ENCODE results near the gene FAM149B1. TPM values are rescaled to one million over a fixed set of nuclear protein-coding genes. Genes with fewer than 3 reads are reported as not detected.
"Not testable (repeated sequence)": the region's sequence is repeated elsewhere in the genome, so short reads cannot be mapped to it uniquely, and the experiment has no call there.

The FAM149B1 gene
- total and polyA plus RNA-seq, 2 donors, result 15.2 to 29.5 TPM

DNA sequence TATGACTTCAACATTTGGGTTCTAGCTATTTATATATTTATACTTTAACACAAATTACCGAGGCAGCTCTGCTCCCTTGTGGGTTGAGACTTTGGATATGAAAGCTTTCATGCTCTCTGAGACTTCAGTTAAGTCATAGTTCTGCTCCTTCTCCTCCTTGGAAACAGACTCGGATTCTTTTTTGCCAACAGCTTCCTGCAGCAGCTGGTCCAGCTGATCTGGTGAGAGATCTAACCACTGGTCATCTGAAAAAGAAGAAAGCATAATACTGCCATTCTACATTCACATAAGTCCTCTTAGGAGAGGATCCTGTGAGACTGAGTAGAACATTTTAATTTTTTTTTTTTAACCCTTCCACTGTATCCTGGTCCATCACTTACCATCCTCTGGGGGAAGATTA lies 28.7 kb upstream of the FAM149B1 start:
- Histone ChIP-seq H3K36me3 (ENCODE audit: control insufficient read depth in 2 of 2, insufficient read depth in 2 of 2, low read length in 1 of 2) (peaks cover 35 to 58% of the 10 kb centered on the region in 2 donors), H3K9me3 (ENCODE audit: control insufficient read depth in 2 of 2, insufficient read depth in 1 of 2, low read length in 1 of 2) (no peaks in the 10 kb centered on the region)
- 74% methylated on average over 2 of the region's 2 CpGs for WGBS

GRCh38 chr10:73141603-73142002 lies 26.3 kb upstream of the FAM149B1 start:
- H3K9me3 ChIP-seq (ENCODE audit: control insufficient read depth in 2 of 2, insufficient read depth in 1 of 2, low read length in 1 of 2), result no peaks in the 10 kb centered on the region
- WGBS, result 97% methylated on average over 3 of the region's 3 CpGs
- H3K4me3 ChIP-seq (ENCODE audit: low read length in 2 of 2), result no peak overlapping the region
- H3K27me3 ChIP-seq (ENCODE audit: control insufficient read depth in 2 of 2, insufficient read depth in 1 of 2, low read length in 1 of 2), result no peaks in the 10 kb centered on the region
- H3K4me1 ChIP-seq (ENCODE audit: control insufficient read depth in 2 of 2, insufficient read depth in 2 of 2, low read length in 2 of 2), result no peaks in the 10 kb centered on the region
- peaks cover 30 to 53% of the 10 kb centered on the region in 2 donors for H3K36me3 ChIP-seq (ENCODE audit: control insufficient read depth in 2 of 2, insufficient read depth in 2 of 2, low read length in 1 of 2)
- no peak overlapping the region for H3K27ac ChIP-seq (ENCODE audit: low read depth in 1 of 2, low read length in 1 of 2)
- DNase-seq (ENCODE audit: low read depth in 6 of 9, low spot score in 9 of 9), result no peak

More for the DNA sequence above, 28.7 kb upstream of the FAM149B1 start:
- Histone ChIP-seq H3K4me1 (ENCODE audit: control insufficient read depth in 2 of 2, insufficient read depth in 2 of 2, low read length in 2 of 2) (no peaks in the 10 kb centered on the region), H3K27ac (ENCODE audit: low read depth in 1 of 2, low read length in 1 of 2) (no peak overlapping the region), H3K27me3 (ENCODE audit: control insufficient read depth in 2 of 2, insufficient read depth in 1 of 2, low read length in 1 of 2) (no peaks in the 10 kb centered on the region), H3K4me3 (ENCODE audit: low read length in 2 of 2) (no peak overlapping the region)
- DNase-seq (ENCODE audit: low read depth in 6 of 9, low spot score in 9 of 9), result no peak

DNA sequence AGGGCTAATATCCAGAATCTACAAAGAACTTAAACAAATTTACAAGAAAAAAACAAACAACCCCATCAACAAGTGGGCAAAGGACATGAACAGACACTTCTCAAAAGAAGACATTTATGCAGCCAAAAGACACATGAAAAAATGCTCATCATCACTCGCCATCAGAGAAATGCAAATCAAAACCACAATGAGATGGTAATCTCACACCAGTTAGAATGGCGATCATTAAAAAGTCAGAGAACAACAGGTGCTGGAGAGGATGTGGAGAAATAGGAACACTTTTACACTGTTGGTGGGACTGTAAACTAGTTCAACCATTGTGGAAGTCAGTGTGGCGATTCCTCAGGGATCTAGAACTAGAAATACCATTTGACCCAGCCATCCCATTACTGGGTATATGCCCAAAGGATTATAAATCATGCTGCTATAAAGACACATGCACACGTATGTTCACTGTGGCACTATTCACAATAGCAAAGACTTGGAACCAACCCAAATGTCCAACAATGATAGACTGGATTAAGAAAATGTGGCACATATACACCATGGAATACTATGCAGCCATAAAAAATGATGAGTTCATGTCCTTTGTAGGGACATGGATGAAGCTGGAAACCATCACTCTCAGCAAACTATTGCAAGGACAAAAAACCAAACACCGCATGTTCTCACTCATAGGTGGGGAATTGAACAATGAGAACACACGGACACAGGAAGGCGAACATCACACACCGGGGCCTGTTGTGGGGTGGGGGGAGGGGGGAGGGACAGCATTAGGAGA lies 17.1 kb upstream of the FAM149B1 start:
- H3K27me3 ChIP-seq (ENCODE audit: control insufficient read depth in 2 of 2, insufficient read depth in 1 of 2, low read length in 1 of 2); DNase-seq (ENCODE audit: low read depth in 6 of 9, low spot score in 9 of 9); H3K9me3 ChIP-seq (ENCODE audit: control insufficient read depth in 2 of 2, insufficient read depth in 1 of 2, low read length in 1 of 2); H3K4me1 ChIP-seq (ENCODE audit: control insufficient read depth in 2 of 2, insufficient read depth in 2 of 2, low read length in 2 of 2); H3K4me3 ChIP-seq (ENCODE audit: low read length in 2 of 2); H3K27ac ChIP-seq (ENCODE audit: low read depth in 1 of 2, low read length in 1 of 2): not testable (repeated sequence)
- 76% methylated on average over 7 of the region's 8 CpGs for WGBS
- peaks cover 22 to 56% of the 10 kb centered on the region in 2 donors for H3K36me3 ChIP-seq (ENCODE audit: control insufficient read depth in 2 of 2, insufficient read depth in 2 of 2, low read length in 1 of 2)

DNA sequence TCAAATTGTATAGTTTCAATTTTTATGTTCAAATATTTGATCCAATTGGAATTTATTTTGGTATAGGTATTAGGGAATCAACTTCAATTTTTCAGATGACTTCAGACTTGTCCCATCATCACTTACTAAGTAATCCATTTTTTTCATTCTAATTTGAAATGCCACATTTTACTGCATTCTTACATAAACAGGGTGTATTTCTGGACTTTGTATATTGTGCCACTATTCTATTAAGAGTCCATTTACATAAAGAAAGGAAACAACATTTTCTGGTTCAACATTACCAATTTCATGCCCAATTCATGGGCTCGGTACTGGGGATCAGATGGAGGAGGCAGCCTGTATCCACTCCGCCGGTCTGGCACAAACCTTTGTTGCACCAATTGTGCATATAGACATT lies 15.9 kb upstream of the FAM149B1 start:
- Histone ChIP-seq H3K27me3 (ENCODE audit: control insufficient read depth in 2 of 2, insufficient read depth in 1 of 2, low read length in 1 of 2) (no peaks in the 10 kb centered on the region), H3K36me3 (ENCODE audit: control insufficient read depth in 2 of 2, insufficient read depth in 2 of 2, low read length in 1 of 2) (peaks cover 20 to 51% of the 10 kb centered on the region in 2 donors), H3K4me1 (ENCODE audit: control insufficient read depth in 2 of 2, insufficient read depth in 2 of 2, low read length in 2 of 2) (no peaks in the 10 kb centered on the region), H3K9me3 (ENCODE audit: control insufficient read depth in 2 of 2, insufficient read depth in 1 of 2, low read length in 1 of 2) (no peaks in the 10 kb centered on the region), H3K27ac (ENCODE audit: low read depth in 1 of 2, low read length in 1 of 2) (no peak overlapping the region), H3K4me3 (ENCODE audit: low read length in 2 of 2) (no peak overlapping the region)
- no peak for DNase-seq (ENCODE audit: low read depth in 6 of 9, low spot score in 9 of 9)
- 97% methylated on average over 3 of the region's 3 CpGs for WGBS

- 96% methylated on average over 3 of the region's 3 CpGs for WGBS
- peaks cover 26 to 52% of the 10 kb centered on the region in 2 donors for H3K36me3 ChIP-seq (ENCODE audit: control insufficient read depth in 2 of 2, insufficient read depth in 2 of 2, low read length in 1 of 2)
- no peaks in the 10 kb centered on the region for H3K27me3 ChIP-seq (ENCODE audit: control insufficient read depth in 2 of 2, insufficient read depth in 1 of 2, low read length in 1 of 2)
- H3K4me1 ChIP-seq (ENCODE audit: control insufficient read depth in 2 of 2, insufficient read depth in 2 of 2, low read length in 2 of 2), result no peaks in the 10 kb centered on the region
- H3K27ac ChIP-seq (ENCODE audit: low read depth in 1 of 2, low read length in 1 of 2), result no peak overlapping the region
- H3K4me3 ChIP-seq (ENCODE audit: low read length in 2 of 2), result no peak overlapping the region
- H3K9me3 ChIP-seq (ENCODE audit: control insufficient read depth in 2 of 2, insufficient read depth in 1 of 2, low read length in 1 of 2), result no peaks in the 10 kb centered on the region
- DNase-seq (ENCODE audit: low read depth in 6 of 9, low spot score in 9 of 9), result no peak
Measured at GRCh38 chr10:73156054-73156453, 11.9 kb upstream of the FAM149B1 start.

DNA sequence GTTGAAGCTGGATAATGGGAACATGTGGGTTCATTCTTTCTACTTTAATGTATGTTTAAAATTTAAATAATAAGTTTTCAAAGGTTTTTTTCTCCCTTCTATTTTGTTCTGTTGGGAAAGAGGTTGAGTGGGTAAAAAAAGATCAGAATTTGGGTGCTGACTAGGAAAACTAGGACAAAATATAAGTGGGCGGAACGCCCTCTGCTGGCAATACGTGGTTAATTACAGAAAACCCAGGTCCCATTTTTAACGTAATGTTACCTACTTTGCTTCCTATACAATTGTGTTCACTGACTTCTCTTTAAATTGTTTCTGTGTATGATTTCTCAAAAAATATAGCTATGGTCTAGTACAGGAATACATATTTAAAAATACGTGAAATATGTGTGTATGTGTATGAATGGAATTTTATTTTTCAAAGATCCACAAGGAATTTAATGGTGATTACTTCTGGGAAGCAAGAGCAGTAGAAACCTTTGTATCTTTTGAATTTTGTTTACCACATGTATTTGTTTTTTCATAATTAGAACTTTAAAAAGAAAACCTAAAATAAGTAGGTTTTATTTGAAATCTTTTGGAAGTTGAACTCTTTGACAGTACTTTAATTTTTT lies 8.8 kb upstream of the FAM149B1 start:
- Histone ChIP-seq H3K9me3 (ENCODE audit: control insufficient read depth in 2 of 2, insufficient read depth in 1 of 2, low read length in 1 of 2) (no peaks in the 10 kb centered on the region), H3K4me1 (ENCODE audit: control insufficient read depth in 2 of 2, insufficient read depth in 2 of 2, low read length in 2 of 2) (no peaks in the 10 kb centered on the region), H3K36me3 (ENCODE audit: control insufficient read depth in 2 of 2, insufficient read depth in 2 of 2, low read length in 1 of 2) (peaks cover 16 to 46% of the 10 kb centered on the region in 2 donors), H3K27me3 (ENCODE audit: control insufficient read depth in 2 of 2, insufficient read depth in 1 of 2, low read length in 1 of 2) (no peaks in the 10 kb centered on the region), H3K27ac (ENCODE audit: low read depth in 1 of 2, low read length in 1 of 2) (no peak overlapping the region), H3K4me3 (ENCODE audit: low read length in 2 of 2) (no peak overlapping the region)
- peak; percentile 9 to 75 (median 49) for DNase-seq (ENCODE audit: low read depth in 6 of 9, low spot score in 9 of 9)
- 14% methylated on average over 5 of the region's 5 CpGs for WGBS

- Histone ChIP-seq H3K4me1 (ENCODE audit: control insufficient read depth in 2 of 2, insufficient read depth in 2 of 2, low read length in 2 of 2) (no peaks in the 10 kb centered on the region), H3K27me3 (ENCODE audit: control insufficient read depth in 2 of 2, insufficient read depth in 1 of 2, low read length in 1 of 2) (no peaks in the 10 kb centered on the region), H3K9me3 (ENCODE audit: control insufficient read depth in 2 of 2, insufficient read depth in 1 of 2, low read length in 1 of 2) (no peaks in the 10 kb centered on the region), H3K36me3 (ENCODE audit: control insufficient read depth in 2 of 2, insufficient read depth in 2 of 2, low read length in 1 of 2) (peaks cover 12 to 40% of the 10 kb centered on the region in 2 donors), H3K4me3 (ENCODE audit: low read length in 2 of 2) (no peak overlapping the region), H3K27ac (ENCODE audit: low read depth in 1 of 2, low read length in 1 of 2) (no peak overlapping the region)
- DNase-seq (ENCODE audit: low read depth in 6 of 9, low spot score in 9 of 9), result no peak
- 99% methylated on average over 1 of the region's 1 CpG for WGBS
Measured at GRCh38 chr10:73161079-73161478, 6.8 kb upstream of the FAM149B1 start.

DNA sequence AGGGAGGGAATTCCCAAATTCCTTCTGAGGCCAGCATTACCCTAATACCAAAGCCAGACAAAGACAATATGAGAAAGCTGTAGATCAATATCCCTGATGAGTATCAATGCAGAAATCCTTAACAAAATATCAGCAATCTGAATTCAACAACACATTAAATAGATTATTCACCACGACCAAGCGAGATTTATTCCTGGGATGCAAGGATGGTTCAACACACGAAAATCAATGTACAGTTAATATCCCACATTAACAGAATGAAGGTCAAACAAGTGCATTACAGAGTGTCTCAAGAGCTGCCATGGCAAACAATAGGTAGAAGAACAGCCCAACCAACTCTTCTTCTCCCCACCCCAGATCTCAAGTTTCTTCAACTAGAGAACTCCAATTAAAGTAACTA lies 6.3 kb upstream of the FAM149B1 start:
- DNase-seq (ENCODE audit: low read depth in 6 of 9, low spot score in 9 of 9), result no peak
- no peaks in the 10 kb centered on the region for H3K9me3 ChIP-seq (ENCODE audit: control insufficient read depth in 2 of 2, insufficient read depth in 1 of 2, low read length in 1 of 2)
- over 99% methylated on average over 3 of the region's 3 CpGs for WGBS
- no peak overlapping the region for H3K4me3 ChIP-seq (ENCODE audit: low read length in 2 of 2)
- H3K36me3 ChIP-seq (ENCODE audit: control insufficient read depth in 2 of 2, insufficient read depth in 2 of 2, low read length in 1 of 2), result peaks cover 9 to 36% of the 10 kb centered on the region in 2 donors
- H3K27ac ChIP-seq (ENCODE audit: low read depth in 1 of 2, low read length in 1 of 2), result no peak overlapping the region
- no peaks in the 10 kb centered on the region for H3K4me1 ChIP-seq (ENCODE audit: control insufficient read depth in 2 of 2, insufficient read depth in 2 of 2, low read length in 2 of 2)
- H3K27me3 ChIP-seq (ENCODE audit: control insufficient read depth in 2 of 2, insufficient read depth in 1 of 2, low read length in 1 of 2), result no peaks in the 10 kb centered on the region

- no peak overlapping the region for H3K27ac ChIP-seq (ENCODE audit: low read depth in 1 of 2, low read length in 1 of 2)
- 98% methylated on average over 2 of the region's 2 CpGs for WGBS
- H3K4me1 ChIP-seq (ENCODE audit: control insufficient read depth in 2 of 2, insufficient read depth in 2 of 2, low read length in 2 of 2), result peaks cover 4 to 6% of the 10 kb centered on the region in 2 donors
- peaks cover 6 to 34% of the 10 kb centered on the region in 2 donors for H3K36me3 ChIP-seq (ENCODE audit: control insufficient read depth in 2 of 2, insufficient read depth in 2 of 2, low read length in 1 of 2)
- no peak overlapping the region for H3K4me3 ChIP-seq (ENCODE audit: low read length in 2 of 2)
- no peak for DNase-seq (ENCODE audit: low read depth in 6 of 9, low spot score in 9 of 9)
- no peaks in the 10 kb centered on the region for H3K9me3 ChIP-seq (ENCODE audit: control insufficient read depth in 2 of 2, insufficient read depth in 1 of 2, low read length in 1 of 2)
- no peaks in the 10 kb centered on the region for H3K27me3 ChIP-seq (ENCODE audit: control insufficient read depth in 2 of 2, insufficient read depth in 1 of 2, low read length in 1 of 2)
Measured at GRCh38 chr10:73163096-73163495, 4.8 kb upstream of the FAM149B1 start.
